ENCODE measurements around the gene SMARCA4.

Gene SMARCA4

DNA sequence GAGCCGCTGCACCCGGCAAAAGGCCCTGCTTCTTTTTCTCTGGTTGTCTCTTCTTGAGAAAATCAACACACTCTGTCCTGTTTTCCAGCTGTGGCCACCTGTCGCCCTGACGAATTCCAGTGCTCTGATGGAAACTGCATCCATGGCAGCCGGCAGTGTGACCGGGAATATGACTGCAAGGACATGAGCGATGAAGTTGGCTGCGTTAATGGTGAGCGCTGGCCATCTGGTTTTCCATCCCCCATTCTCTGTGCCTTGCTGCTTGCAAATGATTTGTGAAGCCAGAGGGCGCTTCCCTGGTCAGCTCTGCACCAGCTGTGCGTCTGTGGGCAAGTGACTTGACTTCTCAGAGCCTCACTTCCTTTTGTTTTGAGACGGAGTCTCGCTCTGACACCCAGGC is 145.6 kb downstream of the SMARCA4 start:
- no peak for DNase-seq

DNA sequence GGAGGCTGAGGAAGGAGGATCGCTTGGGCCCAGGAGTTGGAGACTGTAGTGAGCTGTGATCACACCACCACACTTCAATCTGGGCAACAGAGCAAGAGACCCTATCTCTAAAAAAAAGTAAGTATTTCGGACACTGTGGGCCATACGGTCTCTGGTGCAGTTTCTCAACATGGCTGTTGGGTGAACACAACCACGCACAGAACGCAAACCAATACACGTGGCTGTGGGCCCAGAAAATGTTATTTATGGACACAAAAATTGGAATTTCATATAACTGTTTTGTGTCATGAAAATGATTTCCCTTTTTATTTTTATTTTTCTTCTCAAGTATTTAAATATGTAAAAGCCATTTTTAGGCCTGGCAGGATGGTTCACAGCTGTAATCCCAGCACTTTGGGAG is 147.9 kb downstream of the SMARCA4 start:
- no peak for DNase-seq

DNA sequence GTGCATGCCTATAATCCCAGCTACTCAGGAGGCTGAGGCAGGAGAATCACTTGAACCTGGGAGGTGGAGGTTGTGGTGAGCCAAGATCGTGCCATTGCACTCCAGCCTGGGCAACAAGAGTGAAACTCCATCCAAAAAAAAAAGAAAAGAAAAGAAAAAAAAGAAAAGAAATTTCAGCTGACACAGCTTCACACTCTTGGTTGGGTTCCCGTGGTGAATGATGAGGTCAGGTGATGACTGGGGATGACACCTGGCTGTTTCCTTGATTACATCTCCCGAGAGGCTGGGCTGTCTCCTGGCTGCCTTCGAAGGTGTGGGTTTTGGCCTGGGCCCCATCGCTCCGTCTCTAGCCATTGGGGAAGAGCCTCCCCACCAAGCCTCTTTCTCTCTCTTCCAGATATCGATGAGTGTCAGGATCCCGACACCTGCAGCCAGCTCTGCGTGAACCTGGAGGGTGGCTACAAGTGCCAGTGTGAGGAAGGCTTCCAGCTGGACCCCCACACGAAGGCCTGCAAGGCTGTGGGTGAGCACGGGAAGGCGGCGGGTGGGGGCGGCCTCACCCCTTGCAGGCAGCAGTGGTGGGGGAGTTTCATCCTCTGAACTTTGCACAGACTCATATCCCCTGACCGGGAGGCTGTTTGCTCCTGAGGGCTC is 150.4 kb downstream of the SMARCA4 start:
- DNase-seq, result no peak

DNA sequence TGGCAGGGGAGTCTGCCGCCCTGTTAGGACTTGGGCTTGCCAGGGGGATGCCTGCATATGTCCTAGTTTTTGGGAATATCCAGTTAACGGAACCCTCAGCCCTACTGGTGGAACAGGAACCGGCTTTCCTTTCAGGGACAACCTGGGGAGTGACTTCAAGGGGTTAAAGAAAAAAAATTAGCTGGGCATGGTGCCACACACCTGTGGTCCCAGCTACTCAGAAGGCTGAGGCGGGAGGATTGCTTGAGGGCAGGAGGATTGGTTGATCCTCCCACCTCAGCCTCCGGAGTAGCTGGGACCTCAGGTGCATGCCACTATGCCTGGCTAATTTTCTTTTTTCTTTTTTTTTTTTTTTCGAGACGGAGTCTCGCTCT is 150.9 kb downstream of the SMARCA4 start:
- DNase-seq, result no peak
